Thoracic aorta (tissue), 2 donors: ENCODE results near the gene CCNB2. TPM values are rescaled to one million over a fixed set of nuclear protein-coding genes. Genes with fewer than 3 reads are reported as not detected.

ENCODE experiments used
- ATAC-seq: fragments of 150-250 bp; one replicate; pipeline ENCODE4 v1.8.0; 2017; ENCODE audit warnings: low read depth; ENCODE audit not compliant: insufficient number of reproducible peaks, low FRiP score
- DNase-seq: peaks from one replicate; pipeline ENCODE4 v3.0.0-alpha.2; 2020; ENCODE audit warnings: low spot score
- H3K27ac ChIP-seq, 2 donors: fragments of 200-600 bp; sonication (generic); 1 replicate in 1 of 2; 2 replicates in 1 of 2; pipeline ENCODE4 v1.5.1; 2016; ENCODE audit warnings: mild to moderate bottlenecking in 2 of 2, moderate library complexity in 2 of 2
- H3K27me3 ChIP-seq: fragments of 200-600 bp; sonication (generic); replicated peaks from 2 replicates; pipeline ENCODE4 v1.6.0; 2016; ENCODE audit warnings: mild to moderate bottlenecking; ENCODE audit not compliant: insufficient read depth
- H3K36me3 ChIP-seq: fragments of 200-600 bp; sonication (generic); one replicate; pipeline ENCODE4 v1.5.1; 2016
- H3K4me1 ChIP-seq, 2 donors: fragments of 200-600 bp; sonication (generic); 1 replicate in 1 of 2; 2 replicates in 1 of 2; pipeline versions ENCODE4 v1.5.1 to v1.6.0; 2016; ENCODE audit warnings: low read depth in 2 of 2, mild to moderate bottlenecking in 1 of 2; ENCODE audit not compliant: control insufficient read depth in 1 of 2
- H3K4me3 ChIP-seq: fragments of 200-600 bp; sonication (generic); 2 replicates; pipeline ENCODE4 v1.5.1; 2016; ENCODE audit warnings: mild to moderate bottlenecking
- H3K9me3 ChIP-seq: fragments of 200-600 bp; sonication (generic); 2 replicates; pipeline ENCODE4 v1.5.1; 2016
- CTCF ChIP-seq: fragments of 200-600 bp; sonication (generic); IDR thresholded peaks from one replicate; pipeline ENCODE4 v1.5.1; 2019; ENCODE audit warnings: antibody characterized with exemption
- total RNA-seq, 2 donors: library from RNA; depleted of rRNA; stranded (reverse); fragments of >200 nt; gene quantifications; one replicate each; pipeline versions ENCODE4 v1.1.0 to v1.2.3, GENCODE V29; 2016

The CCNB2 gene
- total RNA-seq, 2 donors from 2014 or later = 0.42 to 0.54 TPM

- H3K9me3 ChIP-seq = peaks cover 2% of the 10 kb centered on the region
- TF ChIP-seq CTCF = no peak
- no peaks in the 10 kb centered on the region for H3K4me1 ChIP-seq
- ATAC-seq (no peak), DNase-seq (no peak)
- no peaks in the 10 kb centered on the region for H3K27me3 ChIP-seq
- no peak overlapping the region for H3K27ac ChIP-seq
- H3K36me3 ChIP-seq = peaks cover 7% of the 10 kb centered on the region
- H3K4me3 ChIP-seq = no peak overlapping the region
These were observed 30.3 kb upstream of the CCNB2 start for GRCh38 chr15:59074607-59075006.

DNA sequence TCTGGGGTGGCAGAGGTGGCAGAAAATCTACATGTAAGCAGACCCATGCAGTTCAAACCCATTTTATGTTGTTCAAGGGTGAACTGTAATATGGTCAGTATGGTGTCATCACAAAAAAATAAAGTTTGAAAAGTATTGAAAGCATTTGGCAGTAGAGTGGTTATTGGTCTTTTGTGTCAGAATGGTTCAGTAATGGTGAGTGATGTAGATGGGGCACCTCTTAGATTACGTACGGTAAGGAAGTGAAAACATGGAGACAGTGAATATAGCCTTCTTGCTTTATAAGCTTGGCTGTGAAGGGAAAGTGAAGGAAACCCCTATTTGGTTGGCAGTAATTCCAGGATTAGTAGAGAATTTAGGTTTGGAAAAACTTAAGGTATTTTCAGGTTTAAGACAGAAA lies 17.2 kb upstream of the CCNB2 start:
- no peaks in the 10 kb centered on the region for H3K4me1 ChIP-seq
- H3K27ac ChIP-seq = no peak overlapping the region
- no peak for TF ChIP-seq CTCF
- ATAC-seq (no peak), DNase-seq (no peak)
- H3K4me3 ChIP-seq = no peak overlapping the region
- peaks cover 39% of the 10 kb centered on the region for H3K36me3 ChIP-seq
- no peaks in the 10 kb centered on the region for H3K27me3 ChIP-seq
- no peaks in the 10 kb centered on the region for H3K9me3 ChIP-seq

DNA sequence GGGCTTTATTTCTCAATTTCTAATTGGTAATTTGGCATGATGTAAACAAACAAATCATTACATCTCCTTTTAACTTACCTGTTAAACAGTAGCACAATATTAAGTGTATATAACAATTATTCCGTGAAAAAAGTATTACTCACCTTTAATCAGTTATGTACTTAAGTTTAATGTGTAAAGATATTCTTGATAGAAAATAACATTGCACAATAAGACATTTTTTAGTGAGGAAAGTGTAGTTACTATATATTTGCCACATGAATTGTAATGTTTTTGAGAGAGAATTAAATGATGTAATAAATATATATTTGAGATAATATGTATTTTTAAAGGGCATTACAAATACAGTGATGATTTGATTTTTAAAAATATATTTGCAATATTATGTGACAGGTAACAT lies 10.9 kb upstream of the CCNB2 start:
- Histone ChIP-seq H3K9me3 (no peaks in the 10 kb centered on the region), H3K36me3 (peaks cover 51% of the 10 kb centered on the region), H3K27me3 (no peaks in the 10 kb centered on the region), H3K4me3 (no peak overlapping the region), H3K4me1 (no peaks in the 10 kb centered on the region), H3K27ac (no peak overlapping the region)
- ATAC-seq = no peak
- DNase-seq = no peak
- no peak for TF ChIP-seq CTCF

GRCh38 chr15:59096429-59096828 lies 8.5 kb upstream of the CCNB2 start:
- DNase-seq = no peak

GRCh38 chr15:59099162-59099685 lies 5.7 kb upstream of the CCNB2 start:
- no peak for ATAC-seq
- H3K27ac ChIP-seq = no peak overlapping the region

More at GRCh38 chr15:59096429-59096828, 8.5 kb upstream of the CCNB2 start:
- peaks cover 44% of the 10 kb centered on the region for H3K36me3 ChIP-seq
- no peak overlapping the region for H3K27ac ChIP-seq
- H3K27me3 ChIP-seq = no peaks in the 10 kb centered on the region
- TF ChIP-seq CTCF = no peak
- no peak for ATAC-seq
- no peaks in the 10 kb centered on the region for H3K9me3 ChIP-seq
- no peak overlapping the region for H3K4me3 ChIP-seq
- H3K4me1 ChIP-seq = no peaks in the 10 kb centered on the region

More at GRCh38 chr15:59099162-59099685, 5.7 kb upstream of the CCNB2 start:
- Histone ChIP-seq H3K4me1 (no peaks in the 10 kb centered on the region), H3K4me3 (no peak overlapping the region), H3K9me3 (no peaks in the 10 kb centered on the region), H3K36me3 (peaks cover 28% of the 10 kb centered on the region), H3K27me3 (no peaks in the 10 kb centered on the region)
- DNase-seq = no peak
- no peak for TF ChIP-seq CTCF
